MM.1S (cell line): Measurements from ENCODE around the gene RIPOR1.

ENCODE experiments used
- DNase-seq: peaks from one replicate; pipeline ENCODE4 v3.0.0-alpha.2; 2015
- H2AFZ ChIP-seq: fragments of 300-600 bp; sonication (generic); 2 replicates; pipeline ENCODE4 v1.6.0; 2016; ENCODE audit warnings: antibody characterized with exemption, low read length
- H3F3A ChIP-seq: fragments of 300-600 bp; sonication (generic); 2 replicates; pipeline ENCODE4 v1.6.1; 2016; ENCODE audit warnings: mild to moderate bottlenecking, antibody characterized with exemption, low read length, moderate library complexity, mixed read lengths; ENCODE audit not compliant: insufficient read depth
- H3K27ac ChIP-seq: fragments of 300-600 bp; sonication (generic); 2 replicates; pipeline ENCODE4 v1.5.1; 2016; ENCODE audit warnings: mild to moderate bottlenecking, low read length
- H3K27me3 ChIP-seq: fragments of 300-600 bp; sonication (generic); replicated peaks from 2 replicates; pipeline ENCODE4 v1.6.0; 2016; ENCODE audit warnings: low read length; ENCODE audit not compliant: insufficient read depth
- H3K36me3 ChIP-seq: fragments of 300-600 bp; sonication (generic); replicated peaks from 2 replicates; pipeline ENCODE4 v1.6.1; 2016; ENCODE audit warnings: mild to moderate bottlenecking, low read length, mixed read lengths; ENCODE audit not compliant: insufficient read depth
- H3K4me1 ChIP-seq: fragments of 300-600 bp; sonication (generic); 2 replicates; pipeline ENCODE4 v1.6.1; 2016; ENCODE audit warnings: low read length, mixed read lengths
- H3K4me2 ChIP-seq: fragments of 300-600 bp; sonication (generic); 2 replicates; pipeline ENCODE4 v1.6.0; 2016; ENCODE audit warnings: low read depth, low read length
- H3K4me3 ChIP-seq: fragments of 300-600 bp; sonication (generic); 2 replicates; pipeline ENCODE4 v1.5.1; 2016; ENCODE audit warnings: low read length, mixed read lengths
- H3K79me2 ChIP-seq: fragments of 300-600 bp; sonication (generic); 2 replicates; pipeline ENCODE4 v1.6.1; 2016; ENCODE audit warnings: mixed run types, low read length, mixed read lengths
- H3K9ac ChIP-seq: fragments of 300-600 bp; sonication (generic); 2 replicates; pipeline ENCODE4 v1.6.1; 2016; ENCODE audit warnings: low read length, mixed read lengths
- H3K9me2 ChIP-seq: fragments of 300-600 bp; sonication (generic); replicated peaks from 2 replicates; pipeline ENCODE4 v1.6.1; 2016; ENCODE audit warnings: mild to moderate bottlenecking, low read length, mixed read lengths; ENCODE audit not compliant: insufficient read depth
- H3K9me3 ChIP-seq: fragments of 300-600 bp; sonication (generic); replicated peaks from 2 replicates; pipeline ENCODE4 v1.6.1; 2016; ENCODE audit warnings: mild to moderate bottlenecking, low read length, mixed read lengths; ENCODE audit not compliant: insufficient read depth
- H4K20me1 ChIP-seq: fragments of 300-600 bp; sonication (generic); 2 replicates; pipeline ENCODE4 v1.6.1; 2016; ENCODE audit warnings: mild to moderate bottlenecking, low read length, moderate library complexity, mixed read lengths; ENCODE audit not compliant: insufficient read depth
- CTCF ChIP-seq: fragments of 300-600 bp; sonication (generic); IDR thresholded peaks from 2 replicates; pipeline ENCODE4 v1.5.1; 2016; ENCODE audit warnings: antibody characterized with exemption, low read length, mixed read lengths
- EZH2 ChIP-seq: fragments of 300-600 bp; sonication (generic); optimal IDR thresholded peaks from 2 replicates; pipeline ENCODE3; 2017; ENCODE audit warnings: low read depth, mild to moderate bottlenecking, antibody characterized with exemption, low read length, mixed read lengths
- EZH2phosphoT487 ChIP-seq: fragments of 300-600 bp; sonication (generic); IDR thresholded peaks from 2 replicates; pipeline ENCODE4 v1.6.1; 2018; ENCODE audit warnings: antibody characterized with exemption, low read length

RIPOR1 gene

GRCh38 chr16:67541391-67542263, 13.0 kb downstream of the RIPOR1 start:
- no peaks in the 10 kb centered on the region for H4K20me1 ChIP-seq
- H3K4me1 ChIP-seq, result peaks cover 44% of the 10 kb centered on the region
- no peak overlapping the region for H3K4me2 ChIP-seq
- H2AFZ ChIP-seq, result no peak overlapping the region
- H3K27ac ChIP-seq, result no peak overlapping the region
- no peak for DNase-seq
- H3K79me2 ChIP-seq, result peaks cover 29% of the 10 kb centered on the region
- no peaks in the 10 kb centered on the region for H3K9me3 ChIP-seq
- TF ChIP-seq EZH2 (no peak), CTCF (no peak), EZH2phosphoT487 (no peak)
- no peaks in the 10 kb centered on the region for H3K36me3 ChIP-seq
- peaks cover 30% of the 10 kb centered on the region for H3F3A ChIP-seq
- H3K9ac ChIP-seq, result no peak overlapping the region
- H3K4me3 ChIP-seq, result no peak overlapping the region
- H3K9me2 ChIP-seq, result no peaks in the 10 kb centered on the region
- no peaks in the 10 kb centered on the region for H3K27me3 ChIP-seq

GRCh38 chr16:67542464-67542863, 13.8 kb downstream of the RIPOR1 start:
- Histone ChIP-seq H3K4me1 (peaks cover 52% of the 10 kb centered on the region), H3K9me2 (no peaks in the 10 kb centered on the region), H3K4me2 (no peak overlapping the region), H3K27ac (no peak overlapping the region), H3K9me3 (no peaks in the 10 kb centered on the region), H3K27me3 (no peaks in the 10 kb centered on the region), H2AFZ (no peak overlapping the region), H3K4me3 (no peak overlapping the region), H3K9ac (no peak overlapping the region), H4K20me1 (no peaks in the 10 kb centered on the region), H3F3A (peaks cover 34% of the 10 kb centered on the region), H3K36me3 (no peaks in the 10 kb centered on the region), H3K79me2 (peaks cover 37% of the 10 kb centered on the region)
- TF ChIP-seq EZH2phosphoT487 (no peak), CTCF (no peak), EZH2 (no peak)
- peak; percentile 74 for DNase-seq

GRCh38 chr16:67543036-67543435, 14.4 kb downstream of the RIPOR1 start:
- Histone ChIP-seq H3K9me2 (no peaks in the 10 kb centered on the region), H3F3A (peaks cover 40% of the 10 kb centered on the region), H4K20me1 (no peaks in the 10 kb centered on the region), H3K79me2 (peaks cover 37% of the 10 kb centered on the region), H3K4me2 (no peak overlapping the region), H2AFZ (no peak overlapping the region), H3K36me3 (no peaks in the 10 kb centered on the region), H3K4me3 (no peak overlapping the region), H3K27ac (no peak overlapping the region), H3K4me1 (peaks cover 58% of the 10 kb centered on the region), H3K9ac (no peak overlapping the region), H3K27me3 (no peaks in the 10 kb centered on the region), H3K9me3 (no peaks in the 10 kb centered on the region)
- no peak for DNase-seq
- TF ChIP-seq EZH2 (no peak), EZH2phosphoT487 (no peak), CTCF (no peak)
